ENCODE measurements around the gene GABRB1.

DNA sequence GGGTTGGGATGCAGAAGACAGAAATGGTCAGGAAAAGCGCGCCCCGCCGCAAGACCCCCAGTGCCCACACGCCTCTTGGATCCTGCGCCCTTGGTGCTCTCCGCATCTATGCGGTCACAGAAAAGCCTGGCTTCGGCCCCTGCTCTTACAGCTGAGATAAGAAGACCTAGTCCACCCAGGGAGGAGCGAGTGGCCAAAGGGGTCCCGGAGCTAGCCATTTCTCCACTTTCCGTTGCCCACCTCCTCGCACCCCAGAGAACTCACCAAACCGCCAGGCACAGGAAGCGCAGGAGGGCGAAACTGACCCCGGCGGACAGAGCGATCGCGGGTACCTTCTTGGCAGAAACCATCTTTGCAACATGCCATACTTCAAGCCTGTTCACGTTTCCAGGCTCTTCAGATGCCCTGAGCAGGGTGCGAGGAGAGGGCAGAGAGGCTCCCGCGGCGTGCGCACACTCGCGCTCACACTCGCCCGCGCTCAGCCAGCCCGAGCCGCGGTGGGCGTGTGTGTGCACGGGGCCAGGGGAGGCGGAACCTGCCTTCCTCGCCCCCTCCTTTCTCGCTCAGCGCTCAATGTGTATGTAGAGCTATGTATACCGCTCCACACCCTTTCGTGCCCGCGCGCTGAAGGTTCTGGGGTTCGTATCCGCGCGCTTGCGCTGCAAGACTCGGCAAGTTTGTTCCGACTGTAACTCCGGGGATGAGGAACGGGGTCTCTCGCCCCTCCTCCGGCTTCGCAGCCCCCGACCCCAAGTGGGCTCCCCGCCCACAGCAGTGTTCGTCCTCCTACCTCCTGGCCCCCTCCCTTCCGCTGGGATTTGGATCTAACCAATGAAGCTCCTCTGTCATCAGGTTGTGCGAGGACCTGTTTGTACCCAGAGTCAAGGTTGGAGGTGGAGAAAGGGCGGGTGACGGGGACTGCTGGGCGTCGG, 38.0 kb upstream of the GABRB1 start, which contains the start of gene GABRA4:
- TF ChIP-seq EZH2 (IDR thresholded peaks at IDR 0.05; ENCODE audit: insufficient read depth, poor library complexity, severe bottlenecking) (no peak), EZH2phosphoT487 (IDR thresholded peaks at IDR 0.05; ENCODE audit: insufficient read depth, low read depth) (no peak)
